Measurements from ENCODE around the gene RRP8. TPM values are rescaled to one million over a fixed set of nuclear protein-coding genes. Genes with fewer than 3 reads are reported as not detected.

Gene RRP8
- total RNA-seq, 1 donor from 2014 or later: 21.7 TPM

DNA sequence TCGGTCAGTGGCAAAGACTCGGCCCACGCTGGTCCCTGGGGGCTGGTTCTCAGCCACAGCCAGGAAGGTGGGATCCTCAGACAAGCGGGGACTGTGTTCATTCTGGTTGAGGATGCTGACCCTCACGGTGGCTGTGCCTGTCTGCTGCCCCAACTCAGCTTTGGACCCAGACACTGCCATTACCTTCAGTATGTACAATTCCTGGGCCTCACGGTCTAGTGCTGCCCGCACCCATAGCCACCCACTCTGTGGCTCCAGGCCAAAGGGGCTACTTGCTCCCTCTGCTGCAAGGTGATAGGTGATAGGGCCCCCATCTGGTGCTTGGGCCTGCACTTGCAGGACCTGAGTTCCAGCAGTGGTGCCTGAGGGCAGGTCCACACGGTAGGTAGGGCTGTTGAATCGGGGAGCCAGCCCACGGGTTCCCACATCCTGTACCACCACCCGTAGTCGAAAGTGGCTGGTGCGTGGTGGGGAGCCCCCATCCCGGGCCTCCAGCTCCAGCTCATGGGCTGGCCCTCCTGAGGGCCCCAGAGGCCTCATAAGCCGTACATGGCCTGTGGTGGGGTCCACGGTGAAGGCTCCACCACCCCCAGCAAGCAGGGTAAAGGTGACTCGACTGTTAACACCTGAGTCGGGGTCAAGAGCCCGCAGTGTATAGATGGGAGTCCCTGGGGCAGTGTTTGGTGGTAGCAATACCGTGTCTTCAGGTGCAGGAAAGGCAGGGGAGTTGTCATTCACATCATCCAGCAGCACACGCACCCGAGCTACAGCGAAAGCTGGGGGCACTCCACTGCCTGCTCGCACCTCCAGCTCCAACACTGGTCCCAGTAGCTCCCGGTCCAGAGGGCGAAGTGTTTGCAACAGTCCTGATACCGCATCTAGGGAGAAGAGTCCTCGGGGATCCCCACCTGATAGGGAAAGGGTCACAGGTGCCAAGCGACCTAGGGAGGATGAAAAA lies 29.0 kb upstream of the RRP8 start:
- no peak for DNase-seq (ENCODE audit: low spot score, unreplicated experiment)
- peaks cover 20% of the 10 kb centered on the region for H3K27me3 Mint-ChIP-seq
- H3K9me3 Mint-ChIP-seq (ENCODE audit: low read depth): no peaks in the 10 kb centered on the region
- H3K4me3 Mint-ChIP-seq (ENCODE audit: low read depth): no peak overlapping the region
- H3K27ac Mint-ChIP-seq: no peak overlapping the region
- H3K4me1 Mint-ChIP-seq (ENCODE audit: low read depth): peaks cover 5% of the 10 kb centered on the region
- peaks cover 30% of the 10 kb centered on the region for H3K36me3 Mint-ChIP-seq (ENCODE audit: insufficient read depth)
- TF ChIP-seq, protein P1, sequence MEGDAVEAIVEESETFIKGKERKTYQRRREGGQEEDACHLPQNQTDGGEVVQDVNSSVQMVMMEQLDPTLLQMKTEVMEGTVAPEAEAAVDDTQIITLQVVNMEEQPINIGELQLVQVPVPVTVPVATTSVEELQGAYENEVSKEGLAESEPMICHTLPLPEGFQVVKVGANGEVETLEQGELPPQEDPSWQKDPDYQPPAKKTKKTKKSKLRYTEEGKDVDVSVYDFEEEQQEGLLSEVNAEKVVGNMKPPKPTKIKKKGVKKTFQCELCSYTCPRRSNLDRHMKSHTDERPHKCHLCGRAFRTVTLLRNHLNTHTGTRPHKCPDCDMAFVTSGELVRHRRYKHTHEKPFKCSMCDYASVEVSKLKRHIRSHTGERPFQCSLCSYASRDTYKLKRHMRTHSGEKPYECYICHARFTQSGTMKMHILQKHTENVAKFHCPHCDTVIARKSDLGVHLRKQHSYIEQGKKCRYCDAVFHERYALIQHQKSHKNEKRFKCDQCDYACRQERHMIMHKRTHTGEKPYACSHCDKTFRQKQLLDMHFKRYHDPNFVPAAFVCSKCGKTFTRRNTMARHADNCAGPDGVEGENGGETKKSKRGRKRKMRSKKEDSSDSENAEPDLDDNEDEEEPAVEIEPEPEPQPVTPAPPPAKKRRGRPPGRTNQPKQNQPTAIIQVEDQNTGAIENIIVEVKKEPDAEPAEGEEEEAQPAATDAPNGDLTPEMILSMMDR (IDR thresholded peaks at IDR 0.05; ENCODE audit: unreplicated experiment): no peak

DNA sequence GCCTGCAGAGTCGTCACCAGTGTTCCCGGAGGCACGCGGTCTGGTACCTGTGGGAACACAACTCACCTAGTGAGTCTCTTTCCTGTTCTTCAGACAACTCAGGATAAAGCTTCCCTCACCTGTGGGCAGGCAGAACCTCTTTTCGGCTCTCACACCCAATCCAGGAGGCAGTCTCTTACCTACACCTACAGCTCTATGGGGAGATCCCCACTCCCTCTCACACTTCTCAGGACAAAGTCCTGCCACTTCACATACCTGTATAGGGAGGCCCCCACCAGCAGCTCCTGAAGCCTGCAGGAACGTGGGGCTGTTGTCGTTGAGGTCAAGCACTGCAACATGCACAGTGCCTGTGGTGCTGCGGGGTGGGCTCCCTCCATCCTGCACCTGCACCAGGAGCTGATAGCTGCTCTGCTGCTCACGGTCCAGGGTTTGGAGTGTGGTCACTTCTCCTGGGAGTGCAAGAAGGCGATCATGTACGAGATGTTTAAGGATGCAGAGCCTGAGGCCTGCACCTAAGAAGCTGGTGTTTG lies 28.0 kb upstream of the RRP8 start:
- H3K4me1 Mint-ChIP-seq (ENCODE audit: low read depth): peaks cover 5% of the 10 kb centered on the region
- H3K27me3 Mint-ChIP-seq: peaks cover 20% of the 10 kb centered on the region
- TF ChIP-seq, protein P1 (IDR thresholded peaks at IDR 0.05; ENCODE audit: unreplicated experiment): no peak
- no peaks in the 10 kb centered on the region for H3K9me3 Mint-ChIP-seq (ENCODE audit: low read depth)
- no peak overlapping the region for H3K27ac Mint-ChIP-seq
- peaks cover 34% of the 10 kb centered on the region for H3K36me3 Mint-ChIP-seq (ENCODE audit: insufficient read depth)
- H3K4me3 Mint-ChIP-seq (ENCODE audit: low read depth): no peak overlapping the region
- DNase-seq (ENCODE audit: low spot score, unreplicated experiment): no peak

GRCh38 chr11:6630632-6631291 lies 27.3 kb upstream of the RRP8 start:
- Mint-ChIP-seq H3K4me1 (ENCODE audit: low read depth) (peaks cover 5% of the 10 kb centered on the region), H3K27ac (no peak overlapping the region), H3K27me3 (peaks cover 20% of the 10 kb centered on the region), H3K4me3 (ENCODE audit: low read depth) (no peak overlapping the region), H3K9me3 (ENCODE audit: low read depth) (no peaks in the 10 kb centered on the region), H3K36me3 (ENCODE audit: insufficient read depth) (peaks cover 36% of the 10 kb centered on the region)
- TF ChIP-seq, protein P1 (IDR thresholded peaks at IDR 0.05; ENCODE audit: unreplicated experiment): no peak
- no peak for DNase-seq (ENCODE audit: low spot score, unreplicated experiment)

GRCh38 chr11:6629892-6630631 lies 26.6 kb upstream of the RRP8 start:
- TF ChIP-seq, protein P1 (IDR thresholded peaks at IDR 0.05; ENCODE audit: unreplicated experiment): no peak
- peaks cover 36% of the 10 kb centered on the region for H3K36me3 Mint-ChIP-seq (ENCODE audit: insufficient read depth)

DNA sequence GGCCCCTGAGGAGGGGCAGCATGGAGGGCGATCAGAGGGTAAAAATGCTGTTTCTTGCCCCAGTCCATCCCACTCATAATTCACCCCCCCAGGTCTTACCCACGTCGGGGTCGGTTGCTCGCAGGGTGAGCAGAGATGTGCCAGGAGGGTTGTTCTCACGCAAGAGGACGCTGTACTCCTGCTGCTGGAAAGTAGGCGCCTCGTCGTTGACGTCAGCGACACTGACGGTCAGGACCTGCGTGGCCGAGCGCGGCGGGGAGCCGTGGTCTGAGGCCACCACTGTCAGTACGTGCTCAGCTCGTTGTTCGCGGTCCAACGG lies 26.1 kb upstream of the RRP8 start:
- Mint-ChIP-seq H3K9me3 (ENCODE audit: low read depth) (no peaks in the 10 kb centered on the region), H3K4me1 (ENCODE audit: low read depth) (peaks cover 2% of the 10 kb centered on the region), H3K27me3 (peaks cover 20% of the 10 kb centered on the region), H3K27ac (no peak overlapping the region), H3K36me3 (ENCODE audit: insufficient read depth) (peaks cover 36% of the 10 kb centered on the region), H3K4me3 (ENCODE audit: low read depth) (no peak overlapping the region)
- TF ChIP-seq, protein P1 (IDR thresholded peaks at IDR 0.05; ENCODE audit: unreplicated experiment): no peak
- DNase-seq (ENCODE audit: low spot score, unreplicated experiment): no peak

More at GRCh38 chr11:6629892-6630631, 26.6 kb upstream of the RRP8 start:
- H3K9me3 Mint-ChIP-seq (ENCODE audit: low read depth): no peaks in the 10 kb centered on the region
- peaks cover 5% of the 10 kb centered on the region for H3K4me1 Mint-ChIP-seq (ENCODE audit: low read depth)
- no peak for DNase-seq (ENCODE audit: low spot score, unreplicated experiment)
- no peak overlapping the region for H3K27ac Mint-ChIP-seq
- H3K27me3 Mint-ChIP-seq: peaks cover 20% of the 10 kb centered on the region
- no peak overlapping the region for H3K4me3 Mint-ChIP-seq (ENCODE audit: low read depth)
